Liver (tissue), 3 donors: Measurements from ENCODE around the gene ERN1.

Experiments
- EGR1 ChIP-seq, 2 donors: IDR thresholded peaks; 2 replicates each; pipeline ENCODE4 v1.6.1; 2016 to 2018; ENCODE audit warnings: antibody characterized with exemption in 2 of 2, low read depth in 2 of 2
- FOXA1 ChIP-seq: IDR thresholded peaks from 2 replicates; pipeline ENCODE4 v1.6.1; 2016; ENCODE audit warnings: antibody characterized with exemption
- FOXA2 ChIP-seq: IDR thresholded peaks from 2 replicates; pipeline ENCODE4 v1.6.1; 2016; ENCODE audit warnings: antibody characterized with exemption
- GABPA ChIP-seq, 2 donors: IDR thresholded peaks in 1 of 2; conservative IDR thresholded peaks in 1 of 2; 2 replicates each; pipeline ENCODE4 v1.6.1; 2016; ENCODE audit warnings: antibody characterized with exemption in 2 of 2, mild to moderate bottlenecking in 1 of 2, moderate library complexity in 1 of 2
- HNF4A ChIP-seq, 2 donors: conservative IDR thresholded peaks; 2 replicates each; pipeline ENCODE4 v1.6.1; 2016; ENCODE audit warnings: antibody characterized with exemption in 2 of 2, mild to moderate bottlenecking in 2 of 2
- JUND ChIP-seq, 2 donors: IDR thresholded peaks; 2 replicates each; pipeline ENCODE4 v1.6.1; 2016; ENCODE audit warnings: antibody characterized with exemption in 2 of 2
- RAD21 ChIP-seq, 2 donors: IDR thresholded peaks; 2 replicates each; pipeline ENCODE4 v1.6.1; 2016; ENCODE audit warnings: antibody characterized with exemption in 2 of 2, mild to moderate bottlenecking in 2 of 2
- RXRA ChIP-seq, 2 donors: IDR thresholded peaks; 2 replicates each; pipeline ENCODE4 v1.6.1; 2017 to 2018; ENCODE audit warnings: antibody characterized with exemption in 2 of 2, mild to moderate bottlenecking in 1 of 2
- TAF1 ChIP-seq: conservative IDR thresholded peaks from 2 replicates; pipeline ENCODE4 v1.6.1; 2016; ENCODE audit warnings: antibody characterized with exemption, mild to moderate bottlenecking
- YY1 ChIP-seq: IDR thresholded peaks from 2 replicates; pipeline ENCODE4 v1.6.1; 2016; ENCODE audit warnings: antibody characterized with exemption, mild to moderate bottlenecking
- TF ChIP-seq, protein P1 (sequence below): fragments of 150-350 bp; IDR thresholded peaks from 2 replicates; pipeline ENCODE4 v1.5.1; 2017; ENCODE audit warnings: improper control_type of control experiment, low read depth, low read length; ENCODE audit not compliant: missing input control
- TF ChIP-seq, protein P2 (sequence below): IDR thresholded peaks from 2 replicates; pipeline ENCODE4 v1.6.1; 2016; ENCODE audit warnings: antibody characterized with exemption
- TF ChIP-seq, protein P3 (sequence below): IDR thresholded peaks from 2 replicates; pipeline ENCODE4 v1.6.1; 2016; ENCODE audit warnings: antibody characterized with exemption
- TF ChIP-seq, protein P4 (sequence below): IDR thresholded peaks from 2 replicates; pipeline ENCODE4 v1.6.1; 2016; ENCODE audit warnings: antibody characterized with exemption, mild to moderate bottlenecking
- donor health status: healthy.
- donor health status: healthy.

DNA sequence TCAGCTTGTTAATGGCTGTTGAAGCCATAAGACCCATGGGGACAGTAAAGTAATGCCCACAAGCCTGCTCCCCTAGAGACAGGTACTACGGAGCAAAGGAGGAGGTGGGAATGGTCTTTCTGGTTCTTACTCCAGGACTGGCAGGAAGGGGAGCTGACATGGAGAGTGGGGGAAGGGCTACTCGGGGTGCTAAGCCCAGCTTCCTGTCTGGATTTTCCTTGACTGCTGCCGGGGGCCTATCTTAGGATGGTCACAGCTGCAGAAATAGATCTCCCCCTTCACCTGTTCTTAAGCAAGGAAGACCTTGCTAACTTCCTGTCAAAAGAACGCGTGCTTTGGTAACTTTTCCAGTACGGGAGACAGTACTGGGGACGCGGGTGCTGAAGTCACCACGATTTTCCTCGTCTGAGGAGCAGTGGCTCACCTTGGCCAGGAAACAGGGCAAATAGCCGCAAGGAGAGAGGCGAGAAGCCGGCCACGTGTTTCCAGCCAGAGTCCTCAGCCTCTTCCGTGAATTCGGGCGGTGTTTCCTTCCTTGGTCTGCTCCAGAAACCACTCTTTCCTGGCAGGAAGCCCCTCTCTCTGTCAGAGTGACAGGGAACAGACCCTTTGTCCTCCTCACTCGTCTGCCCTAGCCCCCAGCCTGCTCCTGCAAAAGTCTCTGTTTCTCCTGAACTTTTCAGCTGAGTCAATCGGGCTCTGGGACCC, 132.4 kb downstream of the ERN1 start:
- TF ChIP-seq, protein P1, sequence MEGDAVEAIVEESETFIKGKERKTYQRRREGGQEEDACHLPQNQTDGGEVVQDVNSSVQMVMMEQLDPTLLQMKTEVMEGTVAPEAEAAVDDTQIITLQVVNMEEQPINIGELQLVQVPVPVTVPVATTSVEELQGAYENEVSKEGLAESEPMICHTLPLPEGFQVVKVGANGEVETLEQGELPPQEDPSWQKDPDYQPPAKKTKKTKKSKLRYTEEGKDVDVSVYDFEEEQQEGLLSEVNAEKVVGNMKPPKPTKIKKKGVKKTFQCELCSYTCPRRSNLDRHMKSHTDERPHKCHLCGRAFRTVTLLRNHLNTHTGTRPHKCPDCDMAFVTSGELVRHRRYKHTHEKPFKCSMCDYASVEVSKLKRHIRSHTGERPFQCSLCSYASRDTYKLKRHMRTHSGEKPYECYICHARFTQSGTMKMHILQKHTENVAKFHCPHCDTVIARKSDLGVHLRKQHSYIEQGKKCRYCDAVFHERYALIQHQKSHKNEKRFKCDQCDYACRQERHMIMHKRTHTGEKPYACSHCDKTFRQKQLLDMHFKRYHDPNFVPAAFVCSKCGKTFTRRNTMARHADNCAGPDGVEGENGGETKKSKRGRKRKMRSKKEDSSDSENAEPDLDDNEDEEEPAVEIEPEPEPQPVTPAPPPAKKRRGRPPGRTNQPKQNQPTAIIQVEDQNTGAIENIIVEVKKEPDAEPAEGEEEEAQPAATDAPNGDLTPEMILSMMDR = no peak
- TF ChIP-seq HNF4A (conservative IDR thresholded peaks at IDR 0.05) = no peak
- TF ChIP-seq EGR1 (IDR thresholded peaks at IDR 0.05; ENCODE audit: low read depth in 2 of 2) = no peak
- no peak for TF ChIP-seq GABPA (IDR thresholded peaks at IDR 0.05 in 1 of 2, conservative IDR thresholded peaks at IDR 0.05 in 1 of 2)
- TF ChIP-seq JUND (IDR thresholded peaks at IDR 0.05) = no peak
- TF ChIP-seq, protein P2, sequence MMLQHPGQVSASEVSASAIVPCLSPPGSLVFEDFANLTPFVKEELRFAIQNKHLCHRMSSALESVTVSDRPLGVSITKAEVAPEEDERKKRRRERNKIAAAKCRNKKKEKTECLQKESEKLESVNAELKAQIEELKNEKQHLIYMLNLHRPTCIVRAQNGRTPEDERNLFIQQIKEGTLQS = no peak
- TF ChIP-seq TAF1 = no peak
- TF ChIP-seq RAD21 (IDR thresholded peaks at IDR 0.05) = no peak
- no peak for TF ChIP-seq RXRA (IDR thresholded peaks at IDR 0.05)
- TF ChIP-seq, protein P3, sequence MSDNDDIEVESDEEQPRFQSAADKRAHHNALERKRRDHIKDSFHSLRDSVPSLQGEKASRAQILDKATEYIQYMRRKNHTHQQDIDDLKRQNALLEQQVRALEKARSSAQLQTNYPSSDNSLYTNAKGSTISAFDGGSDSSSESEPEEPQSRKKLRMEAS = no peak
- TF ChIP-seq FOXA1 = no peak
- TF ChIP-seq, protein P4, sequence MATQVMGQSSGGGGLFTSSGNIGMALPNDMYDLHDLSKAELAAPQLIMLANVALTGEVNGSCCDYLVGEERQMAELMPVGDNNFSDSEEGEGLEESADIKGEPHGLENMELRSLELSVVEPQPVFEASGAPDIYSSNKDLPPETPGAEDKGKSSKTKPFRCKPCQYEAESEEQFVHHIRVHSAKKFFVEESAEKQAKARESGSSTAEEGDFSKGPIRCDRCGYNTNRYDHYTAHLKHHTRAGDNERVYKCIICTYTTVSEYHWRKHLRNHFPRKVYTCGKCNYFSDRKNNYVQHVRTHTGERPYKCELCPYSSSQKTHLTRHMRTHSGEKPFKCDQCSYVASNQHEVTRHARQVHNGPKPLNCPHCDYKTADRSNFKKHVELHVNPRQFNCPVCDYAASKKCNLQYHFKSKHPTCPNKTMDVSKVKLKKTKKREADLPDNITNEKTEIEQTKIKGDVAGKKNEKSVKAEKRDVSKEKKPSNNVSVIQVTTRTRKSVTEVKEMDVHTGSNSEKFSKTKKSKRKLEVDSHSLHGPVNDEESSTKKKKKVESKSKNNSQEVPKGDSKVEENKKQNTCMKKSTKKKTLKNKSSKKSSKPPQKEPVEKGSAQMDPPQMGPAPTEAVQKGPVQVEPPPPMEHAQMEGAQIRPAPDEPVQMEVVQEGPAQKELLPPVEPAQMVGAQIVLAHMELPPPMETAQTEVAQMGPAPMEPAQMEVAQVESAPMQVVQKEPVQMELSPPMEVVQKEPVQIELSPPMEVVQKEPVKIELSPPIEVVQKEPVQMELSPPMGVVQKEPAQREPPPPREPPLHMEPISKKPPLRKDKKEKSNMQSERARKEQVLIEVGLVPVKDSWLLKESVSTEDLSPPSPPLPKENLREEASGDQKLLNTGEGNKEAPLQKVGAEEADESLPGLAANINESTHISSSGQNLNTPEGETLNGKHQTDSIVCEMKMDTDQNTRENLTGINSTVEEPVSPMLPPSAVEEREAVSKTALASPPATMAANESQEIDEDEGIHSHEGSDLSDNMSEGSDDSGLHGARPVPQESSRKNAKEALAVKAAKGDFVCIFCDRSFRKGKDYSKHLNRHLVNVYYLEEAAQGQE = no peak
- TF ChIP-seq FOXA2 = no peak
- TF ChIP-seq YY1 = no peak
